KG1 (cell line): ENCODE results near the gene SLC25A42.
A peak's percentile ranks its signal among the peaks of the same experiment; 100 is the strongest.

Experiments used
- DNase-seq: peaks from one replicate; lab custom pipeline; 2025; lab: John Stamatoyannopoulos, UW

Gene SLC25A42

GRCh38 chr19:19051478-19052213 is 12.1 kb upstream of the SLC25A42 start:
- no peak for DNase-seq

- DNase-seq, result no peak
Observed at GRCh38 chr19:19052921-19053320, 10.9 kb upstream of the SLC25A42 start.

GRCh38 chr19:19053508-19054314 is 10.1 kb upstream of the SLC25A42 start:
- DNase-seq, result no peak

- DNase-seq, result no peak
Observed at GRCh38 chr19:19054315-19054938, 9.4 kb upstream of the SLC25A42 start.

- no peak for DNase-seq
Observed at GRCh38 chr19:19054939-19055440, 8.8 kb upstream of the SLC25A42 start.

GRCh38 chr19:19055701-19056100 is 8.1 kb upstream of the SLC25A42 start:
- no peak for DNase-seq

GRCh38 chr19:19056636-19057275 is 7.0 kb upstream of the SLC25A42 start:
- DNase-seq, result no peak

- no peak for DNase-seq
Observed at GRCh38 chr19:19057317-19057716, 6.5 kb upstream of the SLC25A42 start.

GRCh38 chr19:19057720-19058119 is 6.1 kb upstream of the SLC25A42 start:
- no peak for DNase-seq

GRCh38 chr19:19059018-19059836 is 4.6 kb upstream of the SLC25A42 start:
- no peak for DNase-seq

- DNase-seq, result no peak
Observed at GRCh38 chr19:19059837-19060611, 3.8 kb upstream of the SLC25A42 start.

GRCh38 chr19:19061506-19061905 is 2.3 kb upstream of the SLC25A42 start:
- no peak for DNase-seq

- no peak for DNase-seq
Observed at GRCh38 chr19:19062454-19063182, 1.2 kb upstream of the SLC25A42 start.

GRCh38 chr19:19064098-19064722 is 416 bp downstream of the SLC25A42 start:
- DNase-seq, result peak; percentile 78

GRCh38 chr19:19064811-19065745 is 1.3 kb downstream of the SLC25A42 start:
- peak; percentile 17 for DNase-seq

GRCh38 chr19:19067276-19068072 is 3.7 kb downstream of the SLC25A42 start:
- DNase-seq, result no peak
